HEK293 (cell line): ENCODE data around the gene BTG3.

Source experiments
- CTCF ChIA-PET: fragments of 350-600 bp; formaldehyde crosslinking; extraction: SDS; loops from one replicate; lab custom pipeline; 2021; ENCODE audit warnings: antibody characterized with exemption; lab: Yijun Ruan, JAX
- POLR2A ChIA-PET: fragments of 300-600 bp; formaldehyde crosslinking; extraction: SDS; loops from one replicate; lab custom pipeline; 2020; ENCODE audit warnings: antibody characterized with exemption, inconsistent platforms; lab: Yijun Ruan, JAX
- H3K27ac ChIP-seq: fragments of 200-500 bp; sonication (Bioruptor generic); 2 replicates; pipeline ENCODE4 v1.5.1; 2014; ENCODE audit warnings: low read depth, low read length, control low read depth, inconsistent platforms; ENCODE audit errors: extremely low read depth
- H3K36me3 ChIP-seq, 2 experiments: fragments of 200-500 bp in 1 of 2; sonication (Bioruptor generic) in 1 of 2; 1 replicate in 1 of 2; 2 replicates in 1 of 2; pipeline ENCODE4 v1.5.1; 2014 to 2017; ENCODE audit warnings: inconsistent platforms in 2 of 2, low read length in 2 of 2; ENCODE audit not compliant: control insufficient read depth in 2 of 2, insufficient read depth in 1 of 2
- H3K4me1 ChIP-seq: fragments of 200-500 bp; sonication (Bioruptor generic); 2 replicates; pipeline ENCODE4 v1.5.1; 2014; ENCODE audit warnings: mild to moderate bottlenecking, low read length, inconsistent platforms; ENCODE audit not compliant: control insufficient read depth, insufficient read depth
- H3K4me3 ChIP-seq: 2 replicates; pipeline ENCODE4 v1.5.1; 2011; ENCODE audit warnings: low read depth, mild to moderate bottlenecking, control low read depth, low read length, moderate library complexity
- H3K9me3 ChIP-seq: fragments of 200-500 bp; sonication (Bioruptor generic); 2 replicates; pipeline ENCODE4 v1.5.1; 2014; ENCODE audit warnings: low read depth, low read length, inconsistent platforms; ENCODE audit not compliant: control insufficient read depth, insufficient read depth
- GFI1B ChIP-seq: fragments of 450-650 bp; formaldehyde crosslinking; IDR thresholded peaks from 2 replicates; pipeline ENCODE4 v1.5.1; 2016; ENCODE audit warnings: missing biosample characterization, missing genetic modification characterization
- GLIS2 ChIP-seq: fragments of 450-650 bp; formaldehyde crosslinking; IDR thresholded peaks from 2 replicates; pipeline ENCODE4 v1.5.1; 2016; ENCODE audit warnings: missing biosample characterization, missing genetic modification characterization
- PRDM1 ChIP-seq: fragments of 450-650 bp; formaldehyde crosslinking; IDR thresholded peaks from 2 replicates; pipeline ENCODE4; 2016; ENCODE audit warnings: missing biosample characterization, missing genetic modification characterization
- TCF7L2 ChIP-seq: IDR thresholded peaks from 2 replicates; pipeline ENCODE4 v1.6.1; 2011; ENCODE audit warnings: low read depth, mild to moderate bottlenecking, inconsistent platforms, low read length, moderate library complexity, borderline replicate concordance
- ZEB2 ChIP-seq: fragments of 450-650 bp; formaldehyde crosslinking; IDR thresholded peaks from 2 replicates; pipeline ENCODE4 v1.5.1; 2016; ENCODE audit warnings: missing biosample characterization, missing genetic modification characterization
- ZNF133 ChIP-seq: fragments of 450-650 bp; formaldehyde crosslinking; IDR thresholded peaks from 2 replicates; pipeline ENCODE4 v1.5.1; 2016; ENCODE audit warnings: missing biosample characterization, missing genetic modification characterization
- ZNF138 ChIP-seq: fragments of 450-650 bp; formaldehyde crosslinking; IDR thresholded peaks from 2 replicates; pipeline ENCODE4 v1.5.1; 2016; ENCODE audit warnings: missing biosample characterization, missing genetic modification characterization, borderline replicate concordance
- ZNF16 ChIP-seq: fragments of 450-650 bp; formaldehyde crosslinking; IDR thresholded peaks from 2 replicates; pipeline ENCODE4 v1.5.1; 2016; ENCODE audit warnings: low read depth, missing biosample characterization, missing genetic modification characterization
- ZNF175 ChIP-seq: fragments of 450-650 bp; formaldehyde crosslinking; IDR thresholded peaks from 2 replicates; pipeline ENCODE4 v1.5.1; 2016; ENCODE audit warnings: missing biosample characterization, missing genetic modification characterization
- ZNF2 ChIP-seq: fragments of 450-650 bp; formaldehyde crosslinking; IDR thresholded peaks from 2 replicates; pipeline ENCODE4 v1.5.1; 2016; ENCODE audit warnings: missing biosample characterization, missing genetic modification characterization
- ZNF266 ChIP-seq: fragments of 450-650 bp; formaldehyde crosslinking; IDR thresholded peaks from 2 replicates; pipeline ENCODE4 v1.5.1; 2016; ENCODE audit warnings: missing biosample characterization, missing genetic modification characterization, low read depth
- ZNF292 ChIP-seq: fragments of 450-650 bp; formaldehyde crosslinking; IDR thresholded peaks from 2 replicates; pipeline ENCODE4 v1.5.1; 2016; ENCODE audit warnings: low read depth, missing biosample characterization, missing genetic modification characterization, borderline replicate concordance
- ZNF302 ChIP-seq: fragments of 450-650 bp; formaldehyde crosslinking; IDR thresholded peaks from 2 replicates; pipeline ENCODE4 v1.5.1; 2016; ENCODE audit warnings: missing biosample characterization, missing genetic modification characterization, low read depth
- ZNF311 ChIP-seq: fragments of 450-650 bp; formaldehyde crosslinking; IDR thresholded peaks from 2 replicates; pipeline ENCODE4 v1.5.1; 2017; ENCODE audit warnings: missing biosample characterization, missing genetic modification characterization, borderline replicate concordance
- ZNF335 ChIP-seq: fragments of 450-650 bp; formaldehyde crosslinking; conservative IDR thresholded peaks from 2 replicates; pipeline ENCODE4 v1.5.1; 2016; ENCODE audit warnings: missing biosample characterization, missing genetic modification characterization
- ZNF391 ChIP-seq: fragments of 450-650 bp; formaldehyde crosslinking; IDR thresholded peaks from 2 replicates; pipeline ENCODE4 v1.5.1; 2016; ENCODE audit warnings: low read depth, missing biosample characterization, missing genetic modification characterization, borderline replicate concordance
- ZNF404 ChIP-seq: fragments of 450-650 bp; formaldehyde crosslinking; IDR thresholded peaks from 2 replicates; pipeline ENCODE4 v1.5.1; 2017; ENCODE audit warnings: missing biosample characterization, missing genetic modification characterization
- ZNF521 ChIP-seq: fragments of 450-650 bp; formaldehyde crosslinking; IDR thresholded peaks from 2 replicates; pipeline ENCODE4 v1.5.1; 2017; ENCODE audit warnings: missing biosample characterization, mild to moderate bottlenecking, missing genetic modification characterization
- ZNF571 ChIP-seq: fragments of 450-650 bp; formaldehyde crosslinking; IDR thresholded peaks from 2 replicates; pipeline ENCODE4 v1.5.0; 2017; ENCODE audit warnings: missing biosample characterization, missing genetic modification characterization
- ZNF670 ChIP-seq: fragments of 450-650 bp; formaldehyde crosslinking; IDR thresholded peaks from 2 replicates; pipeline ENCODE4 v1.5.1; 2016; ENCODE audit warnings: missing biosample characterization, missing genetic modification characterization, low read depth
- ZNF701 ChIP-seq: fragments of 450-650 bp; formaldehyde crosslinking; IDR thresholded peaks from 2 replicates; pipeline ENCODE4 v1.5.1; 2016; ENCODE audit warnings: missing biosample characterization, missing genetic modification characterization
- ZNF747 ChIP-seq: fragments of 450-650 bp; formaldehyde crosslinking; IDR thresholded peaks from 2 replicates; pipeline ENCODE4 v1.5.1; 2016; ENCODE audit warnings: missing biosample characterization, missing genetic modification characterization
- ZNF791 ChIP-seq: fragments of 450-650 bp; formaldehyde crosslinking; IDR thresholded peaks from 2 replicates; pipeline ENCODE4 v1.5.1; 2016; ENCODE audit warnings: missing biosample characterization, missing genetic modification characterization
- ZNF792 ChIP-seq: fragments of 450-650 bp; formaldehyde crosslinking; IDR thresholded peaks from 2 replicates; pipeline ENCODE4 v1.5.1; 2016; ENCODE audit warnings: missing biosample characterization, missing genetic modification characterization
- ZNF837 ChIP-seq: fragments of 450-650 bp; formaldehyde crosslinking; IDR thresholded peaks from 2 replicates; pipeline ENCODE4 v1.5.1; 2016; ENCODE audit warnings: missing biosample characterization, missing genetic modification characterization
- ZNF843 ChIP-seq: fragments of 450-650 bp; formaldehyde crosslinking; IDR thresholded peaks from 2 replicates; pipeline ENCODE4 v1.5.1; 2016; ENCODE audit warnings: missing biosample characterization, missing genetic modification characterization
- ZSCAN23 ChIP-seq: fragments of 450-650 bp; formaldehyde crosslinking; IDR thresholded peaks from 2 replicates; pipeline ENCODE4 v1.5.1; 2016; ENCODE audit warnings: missing biosample characterization, missing genetic modification characterization
- TF ChIP-seq, protein P1 (sequence below): fragments of 450-650 bp; formaldehyde crosslinking; IDR thresholded peaks from 2 replicates; pipeline ENCODE4 v1.5.1; 2016; ENCODE audit warnings: missing biosample characterization, missing genetic modification characterization
- TF ChIP-seq, protein P2 (sequence below): fragments of 450-650 bp; formaldehyde crosslinking; IDR thresholded peaks from 2 replicates; pipeline ENCODE4 v1.5.1; 2016; ENCODE audit warnings: missing biosample characterization, missing genetic modification characterization
- TF ChIP-seq, protein P3 (sequence below): fragments of 450-650 bp; formaldehyde crosslinking; IDR thresholded peaks from 2 replicates; pipeline ENCODE4 v1.5.1; 2016; ENCODE audit warnings: missing biosample characterization, missing genetic modification characterization, borderline replicate concordance
- TF ChIP-seq, protein P4 (sequence below): fragments of 450-650 bp; formaldehyde crosslinking; IDR thresholded peaks from 2 replicates; pipeline ENCODE4 v1.5.1; 2016; ENCODE audit warnings: missing biosample characterization, missing genetic modification characterization
- TF ChIP-seq, protein P5 (sequence below): fragments of 450-650 bp; formaldehyde crosslinking; IDR thresholded peaks from 2 replicates; pipeline ENCODE4 v1.5.1; 2016; ENCODE audit warnings: missing biosample characterization, missing genetic modification characterization

Gene BTG3

DNA sequence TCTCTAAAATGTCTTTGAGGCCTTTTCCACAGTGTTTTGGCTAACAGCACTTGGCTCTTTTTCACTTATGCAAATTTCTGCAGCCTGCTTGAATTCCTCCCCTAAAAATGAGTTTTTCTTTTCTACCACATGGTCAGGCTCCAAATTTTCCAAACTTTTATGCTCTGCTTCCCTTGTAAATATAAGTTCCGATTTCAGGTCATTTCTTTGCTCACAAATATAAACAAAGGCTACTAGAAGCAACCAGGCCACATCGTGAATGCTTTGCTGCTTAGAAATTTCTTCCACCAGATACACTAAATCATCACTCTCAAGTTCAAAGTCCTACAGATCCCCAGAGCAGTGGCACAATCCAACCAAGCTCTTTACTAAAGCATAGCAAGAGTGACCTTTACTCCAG lies 28.1 kb upstream of the BTG3 start:
- Histone ChIP-seq H3K27ac (no peak overlapping the region), H3K4me1 (no peaks in the 10 kb centered on the region), H3K9me3 (no peaks in the 10 kb centered on the region), H3K36me3 (no peaks in the 10 kb centered on the region), H3K4me3 (no peak overlapping the region)
- ChIA-PET POLR2A (no interaction called here), CTCF (interaction anchor here (0.8 kb wide), 1 partner anchor 1311 kb away, joined by 4 read pairs; no protein-coding TSS in a partner anchor)
- TF ChIP-seq ZNF311 (tag by site-specific recombination): no peak
- no peak for TF ChIP-seq ZNF335 (tag by site-specific recombination)
- TF ChIP-seq ZNF266: no peak
- TF ChIP-seq, protein P1, sequence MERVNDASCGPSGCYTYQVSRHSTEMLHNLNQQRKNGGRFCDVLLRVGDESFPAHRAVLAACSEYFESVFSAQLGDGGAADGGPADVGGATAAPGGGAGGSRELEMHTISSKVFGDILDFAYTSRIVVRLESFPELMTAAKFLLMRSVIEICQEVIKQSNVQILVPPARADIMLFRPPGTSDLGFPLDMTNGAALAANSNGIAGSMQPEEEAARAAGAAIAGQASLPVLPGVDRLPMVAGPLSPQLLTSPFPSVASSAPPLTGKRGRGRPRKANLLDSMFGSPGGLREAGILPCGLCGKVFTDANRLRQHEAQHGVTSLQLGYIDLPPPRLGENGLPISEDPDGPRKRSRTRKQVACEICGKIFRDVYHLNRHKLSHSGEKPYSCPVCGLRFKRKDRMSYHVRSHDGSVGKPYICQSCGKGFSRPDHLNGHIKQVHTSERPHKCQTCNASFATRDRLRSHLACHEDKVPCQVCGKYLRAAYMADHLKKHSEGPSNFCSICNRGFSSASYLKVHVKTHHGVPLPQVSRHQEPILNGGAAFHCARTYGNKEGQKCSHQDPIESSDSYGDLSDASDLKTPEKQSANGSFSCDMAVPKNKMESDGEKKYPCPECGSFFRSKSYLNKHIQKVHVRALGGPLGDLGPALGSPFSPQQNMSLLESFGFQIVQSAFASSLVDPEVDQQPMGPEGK (tag by site-specific recombination): no peak
- TF ChIP-seq, protein P2, sequence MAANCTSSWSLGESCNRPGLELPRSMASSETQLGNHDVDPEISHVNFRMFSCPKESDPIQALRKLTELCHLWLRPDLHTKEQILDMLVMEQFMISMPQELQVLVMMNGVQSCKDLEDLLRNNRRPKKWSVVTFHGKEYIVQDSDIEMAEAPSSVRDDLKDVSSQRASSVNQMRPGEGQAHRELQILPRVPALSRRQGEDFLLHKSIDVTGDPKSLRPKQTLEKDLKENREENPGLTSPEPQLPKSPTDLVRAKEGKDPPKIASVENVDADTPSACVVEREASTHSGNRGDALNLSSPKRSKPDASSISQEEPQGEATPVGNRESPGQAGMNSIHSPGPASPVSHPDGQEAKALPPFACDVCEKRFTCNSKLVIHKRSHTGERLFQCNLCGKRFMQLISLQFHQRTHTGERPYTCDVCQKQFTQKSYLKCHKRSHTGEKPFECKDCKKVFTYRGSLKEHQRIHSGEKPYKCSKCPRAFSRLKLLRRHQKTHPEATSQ (tag by site-specific recombination): no peak
- no peak for TF ChIP-seq ZNF16 (tag by site-specific recombination)
- TF ChIP-seq, protein P3, sequence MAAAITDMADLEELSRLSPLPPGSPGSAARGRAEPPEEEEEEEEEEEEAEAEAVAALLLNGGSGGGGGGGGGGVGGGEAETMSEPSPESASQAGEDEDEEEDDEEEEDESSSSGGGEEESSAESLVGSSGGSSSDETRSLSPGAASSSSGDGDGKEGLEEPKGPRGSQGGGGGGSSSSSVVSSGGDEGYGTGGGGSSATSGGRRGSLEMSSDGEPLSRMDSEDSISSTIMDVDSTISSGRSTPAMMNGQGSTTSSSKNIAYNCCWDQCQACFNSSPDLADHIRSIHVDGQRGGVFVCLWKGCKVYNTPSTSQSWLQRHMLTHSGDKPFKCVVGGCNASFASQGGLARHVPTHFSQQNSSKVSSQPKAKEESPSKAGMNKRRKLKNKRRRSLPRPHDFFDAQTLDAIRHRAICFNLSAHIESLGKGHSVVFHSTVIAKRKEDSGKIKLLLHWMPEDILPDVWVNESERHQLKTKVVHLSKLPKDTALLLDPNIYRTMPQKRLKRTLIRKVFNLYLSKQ (tag by site-specific recombination): no peak
- TF ChIP-seq ZNF792 (tag by site-specific recombination): no peak
- TF ChIP-seq PRDM1 (tag by site-specific recombination): no peak
- TF ChIP-seq, protein P4, sequence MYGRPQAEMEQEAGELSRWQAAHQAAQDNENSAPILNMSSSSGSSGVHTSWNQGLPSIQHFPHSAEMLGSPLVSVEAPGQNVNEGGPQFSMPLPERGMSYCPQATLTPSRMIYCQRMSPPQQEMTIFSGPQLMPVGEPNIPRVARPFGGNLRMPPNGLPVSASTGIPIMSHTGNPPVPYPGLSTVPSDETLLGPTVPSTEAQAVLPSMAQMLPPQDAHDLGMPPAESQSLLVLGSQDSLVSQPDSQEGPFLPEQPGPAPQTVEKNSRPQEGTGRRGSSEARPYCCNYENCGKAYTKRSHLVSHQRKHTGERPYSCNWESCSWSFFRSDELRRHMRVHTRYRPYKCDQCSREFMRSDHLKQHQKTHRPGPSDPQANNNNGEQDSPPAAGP (tag by site-specific recombination): no peak
- TF ChIP-seq ZNF571 (tag by site-specific recombination): no peak
- no peak for TF ChIP-seq ZEB2 (tag by site-specific recombination)
- no peak for TF ChIP-seq ZNF791 (tag by site-specific recombination)
- TF ChIP-seq ZNF292 (tag by site-specific recombination): no peak
- no peak for TF ChIP-seq TCF7L2
- TF ChIP-seq ZNF302 (tag by site-specific recombination): no peak
- no peak for TF ChIP-seq ZSCAN23 (tag by site-specific recombination)
- TF ChIP-seq GFI1B (tag by site-specific recombination): no peak

DNA sequence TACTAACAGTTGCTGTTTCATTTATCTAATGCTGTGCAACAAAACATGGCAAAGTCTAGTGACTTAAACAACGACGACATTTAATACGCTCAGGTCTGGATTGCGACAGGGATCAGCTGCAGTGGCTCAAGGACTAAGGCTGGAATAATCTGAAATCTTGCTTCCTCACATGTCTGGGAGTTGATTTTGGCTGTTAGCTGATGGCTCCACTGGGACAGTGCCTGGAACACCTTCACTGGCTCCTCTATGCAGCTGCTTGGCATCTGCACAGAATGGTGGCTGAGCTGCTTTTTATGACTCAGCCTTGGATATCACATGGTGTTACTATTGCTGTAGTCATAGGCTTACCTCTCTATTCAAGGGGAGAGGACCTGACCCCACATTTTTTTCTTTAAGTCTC lies 24.0 kb upstream of the BTG3 start:
- POLR2A ChIA-PET: no interaction called here
- CTCF ChIA-PET: no interaction called here
- Histone ChIP-seq H3K36me3 (no peaks in the 10 kb centered on the region), H3K27ac (no peak overlapping the region), H3K4me1 (no peaks in the 10 kb centered on the region), H3K4me3 (no peak overlapping the region), H3K9me3 (no peaks in the 10 kb centered on the region)
- TF ChIP-seq ZNF391 (no peak), ZNF843 (tag by site-specific recombination) (no peak), ZNF138 (tag by site-specific recombination) (no peak), ZNF175 (no peak), ZNF701 (tag by site-specific recombination) (no peak), ZNF2 (no peak), ZNF133 (tag by site-specific recombination) (no peak), ZNF670 (tag by site-specific recombination) (no peak), ZNF837 (tag by site-specific recombination) (no peak), ZNF521 (tag by site-specific recombination) (no peak), GLIS2 (tag by site-specific recombination) (no peak), ZNF404 (tag by site-specific recombination) (no peak), ZNF747 (tag by site-specific recombination) (no peak)
- TF ChIP-seq, protein P5, sequence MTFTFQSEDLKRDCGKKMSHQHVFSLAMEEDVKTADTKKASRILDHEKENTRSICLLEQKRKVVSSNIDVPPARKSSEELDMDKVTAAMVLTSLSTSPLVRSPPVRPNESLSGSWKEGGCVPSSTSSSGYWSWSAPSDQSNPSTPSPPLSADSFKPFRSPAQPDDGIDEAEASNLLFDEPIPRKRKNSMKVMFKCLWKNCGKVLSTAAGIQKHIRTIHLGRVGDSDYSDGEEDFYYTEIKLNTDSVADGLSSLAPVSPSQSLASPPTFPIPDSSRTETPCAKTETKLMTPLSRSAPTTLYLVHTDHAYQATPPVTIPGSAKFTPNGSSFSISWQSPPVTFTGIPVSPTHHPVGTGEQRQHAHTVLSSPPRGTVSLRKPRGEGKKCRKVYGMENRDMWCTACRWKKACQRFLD (tag by site-specific recombination): no peak
